ENCODE results near the gene C1QTNF9.

GRCh38 chr13:24355103-24355502 is 45.7 kb downstream of the C1QTNF9 start:
- no peak for TF ChIP-seq POLR2A (IDR thresholded peaks at IDR 0.05; ENCODE audit: low read length)
- no peak for TF ChIP-seq GATA1 (IDR thresholded peaks at IDR 0.05; ENCODE audit: low read depth, low read length)
